H1 (cell line): Measurements from ENCODE around the gene PTPN2. TPM values are rescaled to one million over a fixed set of nuclear protein-coding genes. Genes with fewer than 3 reads are reported as not detected.

Experiments used
- JUN ChIP-seq: IDR thresholded peaks from 2 replicates; pipeline ENCODE4 v1.6.1; 2011; ENCODE audit warnings: low read depth, mild to moderate bottlenecking, improper control_type of control experiment, low read length
- POLR2AphosphoS5 ChIP-seq: IDR thresholded peaks from 2 replicates; pipeline ENCODE4 v1.6.1; 2011; ENCODE audit warnings: low read depth, low read length
- SIX5 ChIP-seq: IDR thresholded peaks from 2 replicates; pipeline ENCODE4 v1.6.1; 2011; ENCODE audit warnings: mild to moderate bottlenecking, low read depth, low read length
- polyA plus RNA-seq, 7 experiments: library from polyadenylated mRNA; depleted of rRNA in 3 of 7; stranded (reverse) in 5 of 7; unstranded in 2 of 7; fragments of >200 nt in 5 of 7; fragments of 200-250 nt in 2 of 7; gene quantifications; 1 replicate in 5 of 7; 2 replicates in 1 of 7; 4 replicates in 1 of 7; pipeline versions ENCODE4 v1.2.1 to v1.2.3, GENCODE V29; 2011 to 2013; ENCODE audit warnings: missing spikeins in 2 of 7, mixed read lengths in 2 of 7
- total RNA-seq: library from RNA; stranded (reverse); fragmentation: NEBNext Ultra II Directional; extraction: Animal tissue kit (Norgen Biotek cat#: 25700); gene quantifications from 2 replicates; pipeline ENCODE4 v1.2.1, GENCODE V29; 2021
- TF ChIP-seq, protein P1 (sequence below): IDR thresholded peaks from 2 replicates; pipeline ENCODE4 v1.6.1; 2012; ENCODE audit warnings: inconsistent platforms

PTPN2 gene
- total and polyA plus RNA-seq, 2 of the 8 experiments (the other 6 are each of a cell fraction or from before 2014, with no cell fraction given) = 16.4 to 54.0 TPM

- TF ChIP-seq, protein P1, sequence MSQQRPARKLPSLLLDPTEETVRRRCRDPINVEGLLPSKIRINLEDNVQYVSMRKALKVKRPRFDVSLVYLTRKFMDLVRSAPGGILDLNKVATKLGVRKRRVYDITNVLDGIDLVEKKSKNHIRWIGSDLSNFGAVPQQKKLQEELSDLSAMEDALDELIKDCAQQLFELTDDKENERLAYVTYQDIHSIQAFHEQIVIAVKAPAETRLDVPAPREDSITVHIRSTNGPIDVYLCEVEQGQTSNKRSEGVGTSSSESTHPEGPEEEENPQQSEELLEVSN = no peak
- TF ChIP-seq SIX5 (no peak), POLR2AphosphoS5 (no peak), JUN (no peak)
- TF ChIP-seq, all 59 proteins: peak for 0
Observed at GRCh38 chr18:12921178-12921577, 37.1 kb upstream of the PTPN2 start (continued).
